ENCODE data around the gene ATF1. TPM values are rescaled to one million over a fixed set of nuclear protein-coding genes. Genes with fewer than 3 reads are reported as not detected.

ATF1 gene
- total and polyA plus RNA-seq, 2 of the 8 experiments (the other 6 are each of a cell fraction or from before 2014, with no cell fraction given): 23.2 to 41.8 TPM

GRCh38 chr12:50865266-50865665 is 101.4 kb downstream of the ATF1 start:
- Histone ChIP-seq H2AK5ac (ENCODE audit: low read depth, low read length) (no peak overlapping the region), H3K9me3 (ENCODE audit: insufficient read depth in 2 of 2, low read depth in 1 of 2, low read length in 1 of 2) (peaks cover 6 to 10% of the 10 kb centered on the region in 2 experiments; a peak in 2 of 4 replicates), H3K14ac (ENCODE audit: insufficient read length) (no peak overlapping the region), H2BK20ac (ENCODE audit: low read length) (no peak overlapping the region), H4K8ac (ENCODE audit: extremely low read depth, insufficient read depth, low read length) (no peak overlapping the region), H3K23me2 (ENCODE audit: low read depth, low read length) (no peaks in the 10 kb centered on the region), H3K79me2 (ENCODE audit: control insufficient read depth in 1 of 2, insufficient read depth in 2 of 2, low read length in 2 of 2) (no peaks in the 10 kb centered on the region), H2BK120ac (replicated peaks; ENCODE audit: low read depth, low read length) (no peak overlapping the region), H3K27ac (ENCODE audit: low read depth, low read length) (no peak overlapping the region), H2AFZ (ENCODE audit: low read length) (no peak overlapping the region), H4K91ac (replicated peaks; ENCODE audit: insufficient read length, low read length) (no peak overlapping the region), H3K4me2 (ENCODE audit: insufficient read depth in 1 of 2, low read depth in 2 of 2, low read length in 2 of 2) (no peak overlapping the region), H2BK15ac (ENCODE audit: low read length) (no peak overlapping the region), H2BK12ac (ENCODE audit: low read depth, low read length) (no peak overlapping the region), H3K23ac (ENCODE audit: insufficient read length) (no peak overlapping the region), H3K36me3 (ENCODE audit: control insufficient read depth in 2 of 4, insufficient read depth in 4 of 4, low read length in 3 of 4) (no peaks in the 10 kb centered on the region), H3K79me1 (ENCODE audit: low read depth, low read length) (no peaks in the 10 kb centered on the region), H4K20me1 (replicated peaks in 1 of 2; ENCODE audit: control insufficient read depth in 1 of 2, insufficient read depth in 2 of 2, low read length in 2 of 2) (no peaks in the 10 kb centered on the region), H3K4me3 (ENCODE audit: extremely low read depth in 1 of 4, insufficient read depth in 2 of 4, low read depth in 3 of 4, low read length in 4 of 4) (no peak overlapping the region), H3K4me1 (replicated peaks in 1 of 4; ENCODE audit: control insufficient read depth in 3 of 4, insufficient read depth in 4 of 4, low read length in 3 of 4) (no peaks in the 10 kb centered on the region), H2BK5ac (ENCODE audit: low read depth, low read length) (no peak overlapping the region), H3K56ac (replicated peaks; ENCODE audit: insufficient read length, low read depth, low read length) (no peak overlapping the region), H3K27me3 (replicated peaks in 1 of 4; ENCODE audit: control insufficient read depth in 3 of 4, extremely low read depth in 1 of 4, insufficient read depth in 3 of 4, low read length in 3 of 4) (no peaks in the 10 kb centered on the region), H4K5ac (ENCODE audit: insufficient read length, low read depth, low read length) (no peak overlapping the region), H3K4ac (replicated peaks; ENCODE audit: insufficient read length, low read depth, low read length) (no peak overlapping the region), H3K9ac (replicated peaks in 1 of 4; ENCODE audit: extremely low read depth in 1 of 4, low read depth in 3 of 4, low read length in 3 of 4) (no peak overlapping the region), H3K18ac (ENCODE audit: extremely low read depth, low read length) (no peak overlapping the region)
- CTCF ChIA-PET (ENCODE audit: partially characterized antibody): interaction anchor here (1.0 kb wide), 1 partner anchor 40 kb away, joined by 5 read pairs; no protein-coding TSS in a partner anchor
- no peak for TF ChIP-seq USF2 (IDR thresholded peaks at IDR 0.05; ENCODE audit: low read length)
- no peak for TF ChIP-seq CHD2 (IDR thresholded peaks at IDR 0.05; ENCODE audit: low read length)
- TF ChIP-seq POLR2A (IDR thresholded peaks at IDR 0.05; ENCODE audit: control extremely low read depth in 1 of 2, low read depth in 2 of 2, low read length in 2 of 2): no peak
- no peak for TF ChIP-seq PHF8 (conservative IDR thresholded peaks at IDR 0.05; ENCODE audit: low read depth, low read length)
- no peak for TF ChIP-seq SUZ12 (IDR thresholded peaks at IDR 0.05; ENCODE audit: low read length)
- TF ChIP-seq CTBP2 (IDR thresholded peaks at IDR 0.05; ENCODE audit: borderline replicate concordance, insufficient read depth, insufficient read length, low read length): no peak
- TF ChIP-seq ZNF274 (IDR thresholded peaks at IDR 0.05; ENCODE audit: borderline replicate concordance, extremely low read depth, low read length): no peak
- no peak for TF ChIP-seq ATF3 (IDR thresholded peaks at IDR 0.05; ENCODE audit: insufficient read depth, low read depth, low read length)
- FAIRE-seq (no peak), DNase-seq (ENCODE audit: low read depth in 1 of 2, low spot score in 2 of 2) (no peak)
- 80% methylated on average over 3 of the region's 3 CpGs; no CpG with 5 or more reads in 1 of the 2 experiments for WGBS, 2 experiments (ENCODE audit: extremely low coverage in 1 of 2, insufficient coverage in 1 of 2, insufficient read length in 1 of 2, insufficient replicate concordance in 2 of 2, low coverage in 1 of 2, low lambda C conversion rate in 2 of 2, missing lambda C conversion rate in 1 of 2)
- POLR2A ChIA-PET (ENCODE audit: partially characterized antibody): no interaction called here
